Hepatocyte (in vitro differentiated cells): Measurements from ENCODE around the gene UBE4A. TPM values are rescaled to one million over a fixed set of nuclear protein-coding genes. Genes with fewer than 3 reads are reported as not detected.

Experiments used
- DNase-seq: peaks from one replicate; pipeline ENCODE4 v3.0.0-alpha.2; 2016; ENCODE audit warnings: low spot score
- H2AFZ ChIP-seq: fragments of 200-600 bp; sonication (generic); 2 replicates; pipeline ENCODE4 v1.6.0; 2016; ENCODE audit warnings: antibody characterized with exemption, mild to moderate bottlenecking
- H3K27ac ChIP-seq: fragments of 200-600 bp; sonication (generic); 2 replicates; pipeline ENCODE4 v1.5.1; 2016; ENCODE audit warnings: mild to moderate bottlenecking
- H3K27me3 ChIP-seq: fragments of 200-600 bp; sonication (generic); 2 replicates; pipeline ENCODE4 v1.6.1; 2016
- H3K36me3 ChIP-seq: fragments of 200-600 bp; sonication (generic); replicated peaks from 2 replicates; pipeline ENCODE4 v1.5.1; 2016; ENCODE audit warnings: low read depth; ENCODE audit not compliant: insufficient read depth
- H3K4me1 ChIP-seq: fragments of 200-600 bp; sonication (generic); 2 replicates; pipeline ENCODE4 v1.5.1; 2016; ENCODE audit warnings: mild to moderate bottlenecking, moderate library complexity; ENCODE audit not compliant: insufficient read depth
- H3K4me2 ChIP-seq: fragments of 200-600 bp; sonication (generic); 2 replicates; pipeline ENCODE4 v1.6.0; 2016
- H3K4me3 ChIP-seq: fragments of 200-600 bp; sonication (generic); 2 replicates; pipeline ENCODE4 v1.5.1; 2016; ENCODE audit warnings: mild to moderate bottlenecking
- H3K79me2 ChIP-seq: fragments of 200-600 bp; sonication (generic); 2 replicates; pipeline ENCODE4 v1.6.0; 2017; ENCODE audit warnings: mild to moderate bottlenecking
- H3K9me2 ChIP-seq: fragments of 200-600 bp; sonication (generic); replicated peaks from 2 replicates; pipeline ENCODE4 v1.6.0; 2017; ENCODE audit warnings: mild to moderate bottlenecking; ENCODE audit not compliant: insufficient read depth
- H3K9me3 ChIP-seq: fragments of 200-600 bp; sonication (generic); 2 replicates; pipeline ENCODE4 v1.5.1; 2016; ENCODE audit warnings: low read depth, mild to moderate bottlenecking
- H4K20me1 ChIP-seq: fragments of 200-600 bp; sonication (generic); 2 replicates; pipeline ENCODE4 v1.6.0; 2016; ENCODE audit warnings: mild to moderate bottlenecking; ENCODE audit not compliant: insufficient read depth, poor library complexity, severe bottlenecking
- EZH2 ChIP-seq: fragments of 200-600 bp; sonication (generic); IDR thresholded peaks from 2 replicates; pipeline ENCODE4 v1.6.1; 2016; ENCODE audit warnings: antibody characterized with exemption, mild to moderate bottlenecking, borderline replicate concordance
- EZH2phosphoT487 ChIP-seq: fragments of 200-600 bp; sonication (generic); IDR thresholded peaks from one replicate; pipeline ENCODE4 v1.6.1; 2018; ENCODE audit warnings: antibody characterized with exemption, mild to moderate bottlenecking, low read depth, moderate library complexity; ENCODE audit not compliant: unreplicated experiment, severe bottlenecking
- WGBS: methylation state at CpG from one replicate; pipeline ENCODE4 v1.1.6; 2016; ENCODE audit warnings: low lambda C conversion rate; ENCODE audit errors: missing lambda C conversion rate; 5-methylcytosine and 5-hydroxymethylcytosine counted together
- polyA plus RNA-seq: library from polyadenylated mRNA; unstranded; fragments of >200 nt; fragmentation: Nextera tagmentation; extraction: Ambion mirVana; gene quantifications from 2 replicates; pipeline ENCODE4 v1.2.1, GENCODE V29; 2016
- total RNA-seq: library from RNA; depleted of rRNA; stranded (reverse); fragments of >200 nt; gene quantifications from 2 replicates; pipeline ENCODE4 v1.2.3, GENCODE V29; 2014
- TF ChIP-seq, protein P1 (sequence below): fragments of 200-600 bp; sonication (generic); IDR thresholded peaks from 2 replicates; pipeline ENCODE4 v1.5.1; 2016; ENCODE audit warnings: antibody characterized with exemption, mild to moderate bottlenecking; ENCODE audit not compliant: poor library complexity

UBE4A gene
- total and polyA plus RNA-seq, 2 experiments from 2014 or later: 19.7 to 57.5 TPM

DNA sequence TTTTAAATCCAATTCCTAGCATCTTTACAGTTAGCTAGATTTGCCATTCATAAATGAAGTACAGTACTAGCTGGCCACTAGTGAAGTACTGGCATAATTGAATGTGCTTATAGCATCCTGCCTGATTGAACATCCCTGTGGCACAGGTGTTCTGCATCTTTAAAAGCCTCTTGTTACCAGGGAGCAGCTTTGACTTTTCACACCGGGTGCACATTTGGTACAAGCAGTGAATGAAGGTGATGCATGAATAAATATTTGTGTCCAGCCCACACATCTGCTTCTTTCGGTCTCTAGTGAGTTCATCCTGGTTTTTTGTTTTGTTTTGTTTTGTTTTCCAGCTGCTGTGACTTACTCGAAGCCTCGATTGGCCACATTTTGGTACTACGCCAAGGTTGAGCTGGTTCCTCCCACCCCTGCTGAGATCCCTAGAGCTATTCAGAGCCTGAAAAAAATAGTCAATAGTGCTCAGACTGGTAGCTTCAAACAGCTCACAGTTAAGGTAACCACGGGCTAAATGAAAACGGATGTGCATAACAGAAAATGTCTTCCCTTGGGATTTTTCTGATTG, 47.3 kb downstream of the UBE4A start:
- Histone ChIP-seq H3K27ac (no peak overlapping the region), H3K36me3 (no peaks in the 10 kb centered on the region), H3K4me2 (no peak overlapping the region), H3K4me3 (no peak overlapping the region), H3K9me2 (no peaks in the 10 kb centered on the region), H4K20me1 (peaks cover 30% of the 10 kb centered on the region), H3K4me1 (peaks cover 11% of the 10 kb centered on the region), H3K27me3 (no peaks in the 10 kb centered on the region), H3K9me3 (no peaks in the 10 kb centered on the region), H3K79me2 (peaks cover 65% of the 10 kb centered on the region), H2AFZ (no peak overlapping the region)
- TF ChIP-seq EZH2phosphoT487 (no peak), EZH2 (no peak)
- TF ChIP-seq, protein P1, sequence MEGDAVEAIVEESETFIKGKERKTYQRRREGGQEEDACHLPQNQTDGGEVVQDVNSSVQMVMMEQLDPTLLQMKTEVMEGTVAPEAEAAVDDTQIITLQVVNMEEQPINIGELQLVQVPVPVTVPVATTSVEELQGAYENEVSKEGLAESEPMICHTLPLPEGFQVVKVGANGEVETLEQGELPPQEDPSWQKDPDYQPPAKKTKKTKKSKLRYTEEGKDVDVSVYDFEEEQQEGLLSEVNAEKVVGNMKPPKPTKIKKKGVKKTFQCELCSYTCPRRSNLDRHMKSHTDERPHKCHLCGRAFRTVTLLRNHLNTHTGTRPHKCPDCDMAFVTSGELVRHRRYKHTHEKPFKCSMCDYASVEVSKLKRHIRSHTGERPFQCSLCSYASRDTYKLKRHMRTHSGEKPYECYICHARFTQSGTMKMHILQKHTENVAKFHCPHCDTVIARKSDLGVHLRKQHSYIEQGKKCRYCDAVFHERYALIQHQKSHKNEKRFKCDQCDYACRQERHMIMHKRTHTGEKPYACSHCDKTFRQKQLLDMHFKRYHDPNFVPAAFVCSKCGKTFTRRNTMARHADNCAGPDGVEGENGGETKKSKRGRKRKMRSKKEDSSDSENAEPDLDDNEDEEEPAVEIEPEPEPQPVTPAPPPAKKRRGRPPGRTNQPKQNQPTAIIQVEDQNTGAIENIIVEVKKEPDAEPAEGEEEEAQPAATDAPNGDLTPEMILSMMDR: no peak
- DNase-seq: no peak
- WGBS: 94% methylated on average over 7 of the region's 7 CpGs

DNA sequence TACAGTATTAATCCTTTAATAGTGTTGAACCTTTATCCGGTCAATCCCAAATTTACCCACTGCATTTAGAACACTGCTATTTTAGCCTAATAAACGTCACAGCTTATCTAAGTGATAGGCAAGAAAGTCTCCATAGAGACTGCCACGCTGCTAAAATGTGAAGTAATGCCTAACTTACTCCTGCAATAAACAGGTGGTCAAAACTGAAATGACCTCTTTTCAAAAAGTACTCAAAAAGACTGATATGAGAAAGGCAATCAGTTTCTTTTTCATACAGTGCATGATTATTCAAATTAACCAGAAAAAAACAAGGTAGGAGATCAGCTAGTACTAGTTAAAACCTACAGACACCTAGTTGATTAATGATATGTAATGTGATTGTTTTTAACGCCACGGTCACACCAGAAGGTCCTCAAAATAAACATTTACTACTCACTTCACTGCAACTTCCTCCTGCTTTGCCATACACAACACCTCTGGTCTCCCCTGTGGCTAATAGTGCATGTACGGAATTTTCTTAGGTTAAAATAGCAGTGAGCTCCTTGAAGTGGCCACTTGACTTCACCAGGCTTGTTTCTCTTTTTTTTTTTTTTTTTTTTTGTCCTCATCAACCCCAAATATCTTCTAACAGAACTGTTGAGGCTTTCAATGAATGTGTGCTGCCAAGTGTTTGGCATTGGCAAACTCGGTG, 50.8 kb downstream of the UBE4A start:
- no peaks in the 10 kb centered on the region for H3K9me2 ChIP-seq
- H3K27me3 ChIP-seq: no peaks in the 10 kb centered on the region
- H3K79me2 ChIP-seq: peaks cover 30% of the 10 kb centered on the region
- no peak for DNase-seq
- no peak overlapping the region for H2AFZ ChIP-seq
- no peaks in the 10 kb centered on the region for H3K9me3 ChIP-seq
- no peak for TF ChIP-seq EZH2phosphoT487
- no peak for TF ChIP-seq EZH2
- TF ChIP-seq, protein P1: no peak
- 84% methylated on average over 7 of the region's 7 CpGs for WGBS
- H3K27ac ChIP-seq: no peak overlapping the region
- no peak overlapping the region for H3K4me2 ChIP-seq
- H4K20me1 ChIP-seq: peaks cover 9% of the 10 kb centered on the region
- H3K36me3 ChIP-seq: no peaks in the 10 kb centered on the region
- H3K4me3 ChIP-seq: no peak overlapping the region
- H3K4me1 ChIP-seq: no peaks in the 10 kb centered on the region

DNA sequence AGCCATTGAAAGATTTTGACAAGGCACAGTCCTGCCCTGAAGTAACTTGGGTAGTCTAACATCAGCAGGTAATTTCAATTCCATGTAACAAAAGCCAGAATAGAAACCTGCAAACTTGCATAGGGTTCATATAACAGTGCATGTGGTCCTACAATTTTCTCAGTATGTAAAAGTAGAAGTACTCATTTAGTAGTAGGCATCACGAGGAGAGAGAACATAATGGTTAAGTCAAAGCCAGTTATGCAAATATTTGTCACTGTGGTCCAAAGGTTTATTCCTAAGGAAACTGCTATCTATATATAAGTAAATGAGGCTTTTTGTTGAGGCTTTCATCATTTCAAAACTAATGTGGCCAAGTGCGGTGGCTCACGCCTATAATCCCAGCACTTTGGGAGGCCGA, 52.1 kb downstream of the UBE4A start:
- DNase-seq: peak; percentile 21
- H4K20me1 ChIP-seq: no peaks in the 10 kb centered on the region
- no peak overlapping the region for H3K27ac ChIP-seq
- H3K9me3 ChIP-seq: no peaks in the 10 kb centered on the region
- H3K9me2 ChIP-seq: no peaks in the 10 kb centered on the region
- no peak overlapping the region for H3K4me2 ChIP-seq
- peaks cover 17% of the 10 kb centered on the region for H3K79me2 ChIP-seq
- no peaks in the 10 kb centered on the region for H3K27me3 ChIP-seq
- TF ChIP-seq EZH2: no peak
- TF ChIP-seq, protein P1: no peak
- no peak for TF ChIP-seq EZH2phosphoT487
- no peak overlapping the region for H3K4me3 ChIP-seq
- no peaks in the 10 kb centered on the region for H3K4me1 ChIP-seq
- no peaks in the 10 kb centered on the region for H3K36me3 ChIP-seq
- H2AFZ ChIP-seq: no peak overlapping the region
- WGBS: 88% methylated on average over 4 of the region's 4 CpGs
